GM19372 (cell line): ENCODE data around the gene INPP4B.

Source experiments
- ATAC-seq: cut with Tn5 transposase; IDR thresholded peaks from one replicate; pipeline ENCODE4 v1.9.1; 2021; ENCODE audit warnings: mild to moderate bottlenecking, low read depth, moderate library complexity; ENCODE audit not compliant: unreplicated experiment

The INPP4B gene

DNA sequence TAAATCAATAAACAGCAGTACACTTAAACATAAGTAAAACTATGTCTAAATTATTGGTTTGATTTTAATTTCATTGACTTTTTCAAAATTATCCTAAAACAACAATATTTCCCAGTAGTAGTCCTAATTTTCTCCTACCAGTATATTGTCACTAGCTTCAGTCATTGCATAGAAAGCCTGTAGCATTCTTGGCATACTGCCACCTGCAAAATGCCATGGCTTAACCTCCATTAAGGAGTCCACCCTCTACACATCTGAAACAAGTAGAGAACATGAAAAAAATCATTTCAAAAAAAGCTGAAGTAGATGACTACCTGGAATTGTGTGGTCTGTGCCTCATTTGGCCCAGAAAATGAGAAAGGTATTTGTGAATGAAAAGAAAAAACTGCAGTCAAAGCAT, 348.5 kb downstream of the INPP4B start:
- ATAC-seq, result no peak

DNA sequence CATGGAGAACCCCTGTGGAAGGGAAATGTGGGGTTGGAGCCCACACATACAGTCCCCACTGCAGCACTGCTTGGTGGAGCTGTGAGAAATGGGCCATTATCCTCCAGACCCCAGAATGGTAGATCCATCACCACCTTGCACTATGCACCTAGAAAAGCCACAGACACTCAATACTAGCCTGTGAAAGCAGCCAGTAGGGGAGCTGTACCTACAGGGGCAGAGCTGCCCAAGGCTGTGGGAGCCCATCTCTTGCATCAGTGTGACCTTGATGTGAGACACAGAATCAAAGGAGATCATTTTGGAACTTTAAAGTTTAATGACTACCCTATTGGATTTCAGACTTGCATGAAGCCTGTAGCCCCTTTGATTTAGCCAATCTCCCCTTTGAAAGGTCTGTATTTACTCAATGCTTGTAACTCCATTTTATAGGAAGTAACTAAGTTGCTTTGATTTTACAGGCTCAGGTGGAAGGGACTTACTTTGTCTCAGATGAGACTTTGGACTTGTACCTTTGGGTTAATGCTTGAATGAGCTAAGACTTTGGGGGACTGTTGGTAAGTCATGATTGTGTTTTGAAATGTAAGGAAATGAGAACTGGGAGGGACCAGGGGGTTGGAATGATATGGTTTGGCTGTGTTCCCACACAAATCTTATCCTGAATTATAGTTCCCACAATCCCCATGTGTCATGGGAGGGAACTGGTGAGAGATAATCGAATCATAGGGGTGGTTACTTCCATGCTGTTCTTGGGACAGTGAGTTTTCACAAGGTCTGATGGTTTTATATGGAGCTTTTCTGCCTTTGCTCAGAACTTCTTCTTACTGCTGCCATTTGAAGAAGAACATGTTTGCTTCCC, 352.6 kb downstream of the INPP4B start:
- no peak for ATAC-seq

DNA sequence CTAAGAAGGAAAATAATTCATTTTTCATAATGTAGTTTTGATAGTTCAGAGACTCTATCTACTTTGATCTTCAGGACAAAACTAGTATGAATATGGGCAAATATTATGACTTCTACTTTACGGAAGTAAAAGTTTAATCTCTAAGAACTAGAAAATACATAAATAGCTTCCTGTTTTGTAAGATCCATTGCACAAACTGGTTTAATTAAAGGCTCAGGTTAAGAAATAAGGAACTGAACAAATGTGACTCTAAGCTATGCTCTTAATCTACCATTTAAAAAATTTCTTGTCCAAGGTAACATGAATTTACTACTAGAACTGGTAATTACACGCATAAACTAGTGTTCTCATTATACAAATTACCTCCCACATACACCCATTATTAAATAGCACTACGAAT, 360.6 kb downstream of the INPP4B start:
- ATAC-seq, result no peak

DNA sequence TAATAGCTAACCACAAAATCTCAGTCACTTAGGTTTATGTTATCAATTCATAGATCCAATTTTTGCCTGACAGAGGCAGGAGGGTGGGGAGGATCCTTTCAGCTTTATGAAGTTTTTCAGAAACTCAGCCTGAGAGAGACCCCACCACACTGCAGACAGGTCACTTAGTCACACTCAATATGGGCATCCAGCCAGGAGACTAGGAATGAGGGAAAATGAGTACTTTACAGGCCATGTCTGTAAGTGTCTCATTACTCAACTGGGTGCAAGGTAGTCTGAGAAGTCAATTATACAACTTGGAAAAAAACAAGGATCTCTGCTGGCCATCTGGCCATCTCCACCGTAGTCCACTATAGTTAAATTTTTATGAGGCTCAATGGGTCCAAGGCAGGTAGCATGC, 365.9 kb downstream of the INPP4B start:
- no peak for ATAC-seq

DNA sequence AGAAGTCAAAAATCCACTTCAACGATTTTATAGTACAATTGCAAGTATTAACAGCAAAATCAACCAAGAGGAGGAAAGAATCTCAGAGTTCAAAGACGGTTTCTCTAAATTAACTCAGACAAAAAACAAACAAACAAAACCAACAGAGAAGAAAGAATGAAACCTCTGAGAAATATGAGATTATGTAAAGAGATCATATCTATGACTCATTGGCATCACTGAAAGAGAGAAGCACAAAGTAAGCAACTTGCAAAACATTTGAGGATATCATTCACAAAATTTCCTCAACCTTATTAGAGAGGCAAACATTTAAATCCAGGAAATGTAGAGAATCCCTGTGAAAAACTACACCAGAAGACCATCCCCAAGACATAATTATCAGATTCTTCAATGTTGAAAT, 370.4 kb downstream of the INPP4B start:
- ATAC-seq, result no peak

DNA sequence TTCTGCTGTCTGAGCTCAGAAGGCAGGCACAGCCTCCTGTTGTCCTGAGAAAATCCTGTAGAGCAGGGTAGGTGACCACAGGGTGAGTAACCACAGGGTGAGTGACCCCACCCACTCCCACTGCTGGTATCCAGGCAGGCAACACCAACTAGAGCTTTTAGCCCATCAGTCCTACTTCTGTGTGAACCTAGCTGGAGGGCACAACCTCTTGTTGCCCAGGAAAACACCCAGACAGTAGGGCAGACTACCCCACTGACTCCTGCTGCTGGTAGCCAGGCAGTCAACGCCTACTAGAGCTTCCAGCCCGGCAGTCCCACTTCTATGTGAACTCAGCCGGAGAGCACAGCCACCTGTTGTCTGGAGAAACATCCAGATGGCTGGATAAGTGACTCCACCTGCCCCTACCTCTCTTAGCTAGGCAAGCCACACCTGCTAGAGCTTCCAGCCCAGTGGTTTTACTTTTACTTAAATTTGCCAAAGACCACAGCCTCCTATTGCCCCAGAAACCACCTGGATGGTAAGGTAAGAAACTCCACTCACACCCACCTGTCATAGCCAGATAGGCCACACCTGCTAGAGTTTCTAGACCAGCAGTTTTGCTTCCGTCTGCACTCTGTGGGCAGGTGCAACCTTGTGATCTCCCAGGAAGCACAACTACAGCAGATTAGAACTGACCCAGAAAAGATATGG, 371.6 kb downstream of the INPP4B start:
- ATAC-seq, result no peak

DNA sequence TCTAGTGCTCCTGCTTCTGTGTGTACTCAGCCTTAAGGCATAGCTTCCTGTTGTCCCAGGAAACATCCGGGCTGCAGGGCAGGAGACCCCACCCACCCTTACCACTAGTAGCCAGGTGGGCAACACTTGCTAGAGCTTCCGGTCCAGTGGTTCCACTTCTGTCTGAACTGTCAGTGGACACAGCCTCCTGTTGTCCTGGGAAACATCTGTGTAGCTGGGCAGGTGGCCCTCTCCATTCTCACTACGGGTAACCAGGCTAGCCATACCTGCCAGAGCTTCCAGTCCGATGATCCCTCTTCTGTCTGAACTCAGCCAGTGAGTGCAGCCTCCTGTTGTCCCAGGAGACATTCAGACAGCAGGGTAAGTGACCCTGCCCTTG, 372.2 kb downstream of the INPP4B start:
- no peak for ATAC-seq

DNA sequence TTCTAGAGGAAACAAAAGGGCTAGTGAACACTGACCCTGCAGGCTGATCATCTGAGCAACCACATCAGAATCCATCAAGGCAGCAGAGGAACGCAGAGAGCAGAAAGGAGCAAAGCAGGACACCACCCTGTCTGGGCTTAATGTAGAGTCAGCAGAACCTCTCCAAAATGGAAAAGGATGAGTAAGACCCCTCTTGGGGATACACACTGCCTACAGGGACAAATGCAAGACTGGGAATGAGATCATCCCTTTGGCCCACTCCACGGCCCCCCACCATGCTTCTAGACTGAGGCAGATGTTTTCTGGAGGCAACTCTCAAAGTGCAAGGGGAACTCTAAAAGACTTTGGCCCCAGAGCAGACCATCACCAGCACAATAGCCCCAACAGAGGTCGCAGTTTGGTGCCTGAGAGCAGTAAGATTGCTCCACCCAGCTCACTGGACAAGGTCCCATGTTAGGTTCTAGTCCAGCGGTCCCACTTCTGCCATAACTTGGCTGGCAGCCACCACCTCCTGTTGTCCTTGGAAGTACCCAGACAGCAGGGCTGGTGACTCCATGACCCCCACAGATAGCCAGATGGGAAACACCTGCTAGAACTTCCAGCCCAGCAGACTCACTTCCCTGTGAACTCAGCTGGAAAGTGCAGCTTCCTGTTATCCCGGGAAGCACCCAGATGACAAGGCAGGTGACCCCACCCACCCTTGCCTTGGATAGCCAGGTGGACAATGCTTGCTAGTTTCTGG, 372.7 kb downstream of the INPP4B start:
- no peak for ATAC-seq

DNA sequence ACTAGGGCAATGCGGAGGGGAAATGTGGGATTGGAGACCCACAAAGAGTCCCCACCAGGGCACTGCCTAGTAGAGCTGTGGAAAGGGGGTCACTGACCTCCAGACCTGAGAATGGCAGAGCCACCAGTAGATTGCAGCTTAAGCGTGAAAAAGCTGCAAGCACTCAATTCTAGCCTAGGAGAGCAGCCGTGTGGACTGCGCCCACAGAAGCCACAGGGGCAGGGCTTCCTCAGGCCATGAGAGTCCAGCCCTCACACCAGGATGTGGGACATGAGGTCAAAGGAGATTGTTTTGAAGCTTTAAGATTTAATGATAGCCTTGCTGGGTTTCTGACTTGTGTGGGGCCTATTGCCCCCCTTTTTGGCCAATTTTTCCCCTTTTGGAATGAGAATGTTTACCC, 379.0 kb downstream of the INPP4B start:
- ATAC-seq, result no peak

DNA sequence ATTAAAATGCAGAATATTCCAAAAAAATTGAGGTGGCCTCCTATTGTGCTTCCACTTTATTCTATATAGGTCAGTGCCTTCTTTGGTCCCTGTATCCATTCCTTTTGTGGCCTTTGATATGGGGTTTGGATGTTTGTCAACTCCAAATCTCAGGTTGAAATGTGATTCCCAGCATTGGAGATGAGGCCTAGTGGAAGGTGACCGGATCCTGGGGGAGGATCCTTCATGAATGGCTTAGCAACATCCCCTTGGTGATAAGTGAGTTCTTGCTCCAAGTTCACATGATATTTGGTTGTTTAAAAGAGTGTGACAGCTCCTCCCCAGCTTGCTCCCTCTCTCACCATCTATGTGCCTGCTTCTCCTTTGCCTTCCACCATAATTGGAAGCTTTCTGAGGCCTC, 380.6 kb downstream of the INPP4B start:
- ATAC-seq, result no peak

DNA sequence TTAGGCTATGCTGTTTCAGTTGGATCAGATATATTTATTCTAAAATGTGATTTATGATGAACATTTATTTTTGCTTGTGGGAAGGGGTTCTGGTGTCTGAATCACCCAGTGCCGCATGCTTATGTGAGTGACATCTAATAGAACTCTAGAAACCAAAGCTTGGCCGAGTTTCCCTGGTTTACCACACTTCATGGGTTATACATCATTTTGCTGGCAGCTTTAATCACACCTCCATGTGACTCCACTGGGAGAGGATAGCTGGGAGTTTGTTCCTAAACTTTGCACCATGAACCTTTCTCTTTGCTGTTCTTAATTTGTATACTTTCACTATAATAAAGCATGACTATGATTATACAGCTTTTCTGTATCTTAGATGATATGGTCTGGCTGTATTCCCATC, 382.9 kb downstream of the INPP4B start:
- no peak for ATAC-seq

DNA sequence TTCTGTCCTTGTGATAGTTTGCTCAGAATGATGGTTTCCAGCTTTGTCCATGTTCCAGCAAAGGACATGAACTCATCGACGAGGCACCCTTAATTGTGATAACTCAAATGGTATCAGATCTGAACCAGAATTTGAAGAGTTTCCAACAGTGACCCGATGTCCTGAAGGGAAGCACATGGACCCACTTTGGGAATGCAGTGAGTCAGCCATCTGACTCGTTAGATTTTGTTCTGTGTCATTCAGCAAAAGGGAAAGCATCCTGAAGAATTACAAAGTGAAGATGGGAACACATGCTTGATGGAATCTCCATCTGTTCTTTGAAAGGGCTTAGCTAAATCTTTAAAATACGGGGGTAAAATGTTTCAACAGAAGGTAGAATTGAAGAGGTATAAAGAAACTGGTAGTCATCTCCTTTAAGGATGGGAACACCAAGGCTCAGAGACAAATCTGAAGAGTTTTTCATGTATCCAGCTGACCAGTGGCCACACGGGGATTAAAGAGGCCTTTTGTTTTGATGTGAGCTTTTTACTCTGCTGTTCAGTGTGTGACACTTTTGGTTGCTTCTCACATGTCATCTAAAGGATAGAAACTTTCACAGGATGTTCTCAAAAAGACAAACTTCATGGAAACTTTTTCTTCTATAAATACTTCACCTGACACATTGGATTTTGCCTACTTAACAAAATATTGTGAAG, 393.8 kb downstream of the INPP4B start:
- no peak for ATAC-seq

DNA sequence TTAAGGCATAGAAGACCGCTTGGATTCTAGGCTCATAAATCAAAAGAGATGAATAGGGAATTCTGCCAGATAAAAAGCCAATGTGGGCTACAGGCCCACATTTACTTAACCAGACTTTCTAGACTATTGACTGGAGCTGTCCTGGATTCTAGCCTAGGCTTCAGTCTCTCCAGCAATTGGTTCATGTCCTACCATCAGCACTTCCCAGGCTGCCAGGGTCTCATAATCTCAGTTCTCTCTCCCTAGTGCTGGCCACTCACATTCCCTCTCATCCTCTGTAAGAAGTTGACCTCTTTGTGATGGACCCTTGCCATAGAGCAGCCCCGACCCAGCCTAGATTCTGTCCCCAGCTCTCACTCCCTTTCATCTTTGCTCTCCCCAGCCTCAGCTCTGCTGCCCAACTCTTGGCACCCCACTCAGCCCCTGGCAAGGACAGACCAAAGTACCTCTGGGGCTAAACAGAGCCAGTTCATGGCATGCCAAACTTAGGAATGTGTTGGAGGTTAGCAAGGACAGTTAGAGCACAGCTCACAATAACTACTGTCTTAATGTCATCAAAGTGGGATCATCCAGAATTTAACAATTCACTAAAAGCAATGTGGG, 396.2 kb downstream of the INPP4B start:
- ATAC-seq, result no peak

DNA sequence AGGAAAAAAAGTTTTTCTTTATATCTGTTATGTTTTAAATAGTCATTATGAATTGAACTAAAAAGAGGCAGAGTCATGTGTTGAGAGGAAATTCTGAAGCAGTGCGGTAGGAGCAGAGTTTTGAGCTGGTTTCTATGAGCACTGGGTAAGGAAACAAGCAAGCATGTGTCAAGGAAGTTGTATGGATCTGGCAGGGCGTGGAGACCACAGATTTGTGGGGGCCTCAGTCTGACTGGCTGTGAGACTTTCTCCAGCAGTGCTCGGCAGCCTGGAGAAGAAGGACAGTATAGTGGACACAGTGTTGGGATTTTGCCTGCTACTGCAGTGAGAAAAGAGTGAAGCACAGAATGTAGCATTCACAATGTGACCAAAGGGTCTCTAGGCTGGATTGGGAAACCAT, 399.1 kb downstream of the INPP4B start:
- ATAC-seq, result no peak

DNA sequence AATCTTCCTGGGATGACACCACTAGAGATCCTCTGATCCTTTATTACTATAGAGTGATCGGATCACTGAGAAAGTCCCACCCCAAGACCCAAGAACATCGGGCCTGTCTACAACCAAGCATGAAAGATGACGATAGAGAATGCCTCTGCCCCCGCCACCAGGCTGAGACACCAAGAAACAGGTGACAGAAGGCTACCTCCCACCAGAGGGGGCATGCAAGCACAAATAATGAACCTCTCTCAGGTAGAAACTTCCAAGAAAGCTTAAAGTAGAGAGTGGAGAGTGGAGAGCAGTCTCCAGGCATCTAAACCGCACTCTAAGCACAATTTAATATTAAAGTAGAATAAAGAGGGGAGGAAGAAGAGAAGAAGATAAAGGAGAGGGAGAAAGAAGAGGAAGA, 402.6 kb downstream of the INPP4B start:
- no peak for ATAC-seq

DNA sequence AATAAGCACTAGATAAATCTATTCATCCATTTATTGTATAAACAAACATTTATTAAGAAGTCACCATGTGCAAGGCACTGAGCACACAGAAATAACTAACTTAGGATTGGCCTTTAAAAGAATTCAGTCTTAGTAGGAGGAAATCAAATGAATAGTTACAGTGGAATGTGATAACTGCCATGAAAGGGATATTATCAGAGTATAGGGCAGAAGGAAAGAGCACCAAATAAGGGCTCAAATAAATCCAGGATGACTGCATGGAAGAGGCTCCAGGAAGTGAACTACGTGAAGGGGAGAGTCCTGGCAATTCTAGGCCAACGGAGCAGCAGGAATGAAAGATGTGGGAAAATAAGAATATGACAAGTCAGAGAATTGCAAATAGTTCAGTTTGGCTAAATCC, 406.0 kb downstream of the INPP4B start:
- ATAC-seq, result no peak

DNA sequence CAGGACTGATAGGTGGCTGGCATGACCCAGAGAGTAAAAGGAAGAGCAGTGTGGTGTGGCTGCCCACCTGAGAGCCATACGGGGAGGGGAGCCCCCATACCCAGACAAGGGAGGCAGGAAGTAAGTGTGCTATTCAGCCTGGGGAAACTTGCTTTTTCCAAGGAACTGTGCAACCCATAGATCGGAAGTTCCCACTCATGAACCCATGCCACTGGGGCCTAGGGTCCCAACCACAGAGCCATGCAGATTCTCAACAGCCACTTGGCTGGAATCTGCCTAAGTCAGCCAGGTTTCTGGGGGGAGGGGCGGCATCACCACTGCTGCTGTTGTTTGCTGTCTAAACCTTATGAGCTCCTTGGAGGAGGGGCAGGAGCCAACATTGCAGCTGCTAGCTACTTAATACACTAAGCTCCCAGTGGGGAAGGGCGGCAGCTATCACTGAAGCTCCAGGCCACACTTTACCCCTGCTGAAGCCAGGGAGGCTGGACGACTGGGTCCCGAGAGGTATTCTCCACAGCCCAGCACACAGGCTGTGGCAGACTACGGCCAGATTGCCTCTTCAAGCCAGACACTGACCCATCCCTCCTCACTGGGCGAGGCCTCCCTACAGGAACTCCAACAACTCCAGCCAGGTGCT, 410.4 kb downstream of the INPP4B start:
- ATAC-seq, result no peak

DNA sequence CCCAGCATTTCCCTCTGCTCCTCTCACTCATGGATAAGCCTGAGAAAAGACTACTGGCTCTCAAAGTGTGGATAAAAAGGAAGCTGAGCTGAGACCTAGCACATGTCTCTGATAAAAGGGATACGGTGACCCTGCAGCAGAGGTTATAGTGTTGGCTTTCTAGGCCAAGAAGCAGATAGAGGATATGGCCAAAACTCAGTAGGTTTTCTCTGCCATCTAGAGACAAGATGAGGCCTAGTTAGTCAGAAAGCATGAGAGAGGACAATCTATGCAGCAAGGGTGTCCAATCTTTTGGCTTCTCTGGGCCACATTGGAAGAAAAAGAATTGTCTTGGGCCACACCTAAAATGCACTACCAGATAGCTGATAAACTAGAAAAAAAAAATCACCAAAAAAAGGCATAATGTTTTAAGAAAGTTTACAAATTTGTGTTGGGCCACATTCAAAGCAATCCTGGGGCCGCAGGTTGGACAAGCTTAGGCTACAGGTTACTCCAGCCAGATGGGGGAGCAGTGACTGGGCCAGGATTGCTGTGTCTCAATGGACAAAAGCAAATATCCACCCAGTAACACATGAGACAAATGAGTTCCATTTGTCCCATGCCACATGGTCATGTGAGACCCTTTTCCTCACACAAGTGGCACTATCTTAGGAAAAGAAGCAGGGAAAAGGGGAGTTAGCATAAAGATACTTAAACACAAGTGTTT, 411.4 kb downstream of the INPP4B start:
- no peak for ATAC-seq

DNA sequence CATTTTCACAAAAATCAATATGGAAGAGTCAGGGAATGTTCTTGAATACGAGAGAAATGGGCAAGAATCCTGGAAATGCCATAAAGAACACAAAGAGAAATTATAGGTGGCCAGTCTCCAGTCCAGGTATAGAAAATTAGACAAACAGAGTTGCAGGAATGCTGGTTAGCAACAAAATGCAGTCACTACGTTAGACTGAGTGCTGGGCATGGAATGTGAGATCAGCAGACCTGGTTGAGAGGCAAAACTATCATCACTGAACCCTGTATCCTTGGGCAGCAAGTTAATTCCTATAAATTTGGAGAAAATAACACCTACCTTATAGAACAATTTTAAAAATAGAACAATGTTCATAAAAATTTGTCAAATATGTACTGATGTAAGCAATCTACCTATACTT, 417.4 kb downstream of the INPP4B start:
- ATAC-seq, result no peak
